ENCODE measurements around the gene TGFA.
"Not testable (repeated sequence)": the region's sequence is repeated elsewhere in the genome, so short reads cannot be mapped to it uniquely, and the experiment has no call there.

Gene TGFA

DNA sequence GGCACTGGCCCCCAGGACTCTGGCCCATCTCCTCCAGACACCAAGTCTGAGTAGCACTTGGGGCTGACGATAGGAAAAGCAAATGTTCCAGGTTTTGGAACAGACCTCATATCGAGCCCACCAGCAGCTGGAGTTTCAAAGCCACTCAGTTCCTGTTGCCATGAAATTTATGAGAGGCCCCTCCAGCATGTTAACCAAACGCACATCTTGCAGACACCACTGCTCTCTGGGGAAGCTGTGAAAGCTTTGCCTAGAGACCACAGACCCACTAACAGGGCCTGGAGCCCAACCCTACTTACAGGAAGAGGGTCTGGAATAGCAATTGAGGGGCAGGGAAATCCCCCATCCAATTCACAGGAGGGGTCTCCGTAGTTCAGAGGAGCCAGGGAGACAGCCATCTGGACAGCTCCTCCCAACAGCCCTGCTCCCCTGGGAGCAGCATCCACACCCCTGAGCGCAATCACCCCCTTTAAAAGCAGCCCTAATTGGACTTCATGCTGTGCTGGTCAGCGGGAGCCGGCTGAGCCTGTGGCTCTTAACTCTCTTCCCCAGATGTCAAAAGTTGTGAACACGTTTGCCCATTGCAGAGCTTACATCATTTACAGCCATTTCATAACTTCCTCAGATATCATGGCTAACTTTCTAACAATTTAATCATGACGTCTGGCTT, 81.3 kb downstream of the TGFA start:
- no peak for DNase-seq (ENCODE audit: low read depth, low spot score)

DNA sequence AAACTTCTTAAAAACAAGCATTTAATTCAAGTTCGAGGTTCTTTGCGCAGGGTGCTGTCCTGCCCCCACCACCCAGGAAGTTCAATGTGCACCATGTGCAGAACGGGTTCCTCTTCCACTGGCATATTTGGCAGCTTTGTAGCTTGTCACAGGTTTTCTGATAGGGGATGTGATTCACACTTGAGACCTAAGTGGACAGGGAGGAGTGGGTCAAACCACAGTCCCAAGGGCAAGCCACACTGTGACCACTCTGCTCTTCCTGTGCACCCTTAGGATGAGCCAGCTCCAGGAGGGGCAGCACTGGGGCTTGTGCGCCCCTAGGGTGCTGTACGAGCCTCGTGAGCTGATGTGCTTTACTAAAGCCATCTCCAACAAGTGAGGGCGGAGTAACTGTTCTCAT, 82.5 kb downstream of the TGFA start:
- no peak overlapping the region for H3K4me3 ChIP-seq (ENCODE audit: low read length)
- DNase-seq (ENCODE audit: low read depth, low spot score): no peak

More for the DNA sequence above, 81.3 kb downstream of the TGFA start:
- no peak overlapping the region for H3K4me3 ChIP-seq (ENCODE audit: low read length)

DNA sequence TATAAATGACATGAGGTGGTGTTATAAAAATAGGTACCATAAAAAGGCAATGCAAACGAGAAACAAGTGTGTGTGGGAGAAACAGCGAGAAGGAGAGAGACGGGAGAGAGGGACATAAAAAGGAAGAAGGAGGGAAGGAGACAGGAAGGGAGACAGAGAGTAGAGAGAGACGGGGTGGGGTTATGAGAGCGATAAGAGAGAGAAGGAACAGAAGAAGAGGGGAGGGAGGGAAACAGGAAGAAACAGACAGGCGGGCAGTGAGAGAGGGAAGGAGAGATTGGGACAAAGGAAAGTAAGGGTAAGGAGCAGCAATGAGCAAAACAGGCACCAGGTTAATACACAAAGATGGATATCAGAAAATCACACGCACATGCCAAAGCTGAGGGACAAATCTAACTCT, 83.7 kb downstream of the TGFA start:
- no peak overlapping the region for H3K4me3 ChIP-seq (ENCODE audit: low read length)
- DNase-seq (ENCODE audit: low read depth, low spot score): no peak

DNA sequence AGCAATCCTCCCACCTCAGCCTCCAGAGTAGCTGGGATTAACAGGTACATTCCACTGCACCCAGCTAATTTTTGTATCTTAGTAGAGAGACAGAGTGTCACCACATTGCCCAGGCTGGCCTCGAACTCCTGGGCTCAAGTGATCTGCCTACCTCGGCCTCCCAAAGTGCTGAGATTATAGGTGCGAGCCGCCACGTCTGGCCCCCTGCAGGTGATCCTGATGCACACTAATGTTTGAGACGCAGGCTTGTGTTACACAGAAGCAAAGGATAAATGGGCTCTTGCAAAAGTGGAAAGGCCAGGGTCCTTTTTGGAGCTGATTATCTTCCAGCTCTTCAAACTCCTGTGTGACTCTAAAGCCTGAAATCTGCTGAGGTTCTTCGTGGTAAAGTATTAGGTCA, 84.2 kb downstream of the TGFA start:
- no peak overlapping the region for H3K4me3 ChIP-seq (ENCODE audit: low read length)
- no peak for DNase-seq (ENCODE audit: low read depth, low spot score)

DNA sequence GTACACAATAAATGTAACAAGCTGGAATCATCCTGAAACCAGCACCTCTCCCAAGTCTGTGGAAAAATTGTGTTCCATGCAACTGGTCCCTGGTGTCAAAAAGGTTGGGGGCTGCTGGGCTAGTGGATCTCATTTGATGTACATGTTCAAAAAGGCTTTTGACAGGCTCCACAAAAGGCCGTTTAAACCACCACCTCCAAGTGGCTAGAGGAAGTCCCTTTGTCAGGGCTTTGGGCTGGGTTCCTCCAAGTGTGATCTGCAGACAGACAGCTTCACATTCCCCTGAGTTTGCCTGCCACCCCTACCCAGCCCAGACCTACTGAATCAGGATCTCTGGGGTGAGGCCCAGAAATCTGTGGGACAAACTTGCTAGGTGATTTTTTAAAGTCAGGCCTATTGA, 84.7 kb downstream of the TGFA start:
- DNase-seq (ENCODE audit: low read depth, low spot score): no peak
- H3K4me3 ChIP-seq (ENCODE audit: low read length): no peak overlapping the region

DNA sequence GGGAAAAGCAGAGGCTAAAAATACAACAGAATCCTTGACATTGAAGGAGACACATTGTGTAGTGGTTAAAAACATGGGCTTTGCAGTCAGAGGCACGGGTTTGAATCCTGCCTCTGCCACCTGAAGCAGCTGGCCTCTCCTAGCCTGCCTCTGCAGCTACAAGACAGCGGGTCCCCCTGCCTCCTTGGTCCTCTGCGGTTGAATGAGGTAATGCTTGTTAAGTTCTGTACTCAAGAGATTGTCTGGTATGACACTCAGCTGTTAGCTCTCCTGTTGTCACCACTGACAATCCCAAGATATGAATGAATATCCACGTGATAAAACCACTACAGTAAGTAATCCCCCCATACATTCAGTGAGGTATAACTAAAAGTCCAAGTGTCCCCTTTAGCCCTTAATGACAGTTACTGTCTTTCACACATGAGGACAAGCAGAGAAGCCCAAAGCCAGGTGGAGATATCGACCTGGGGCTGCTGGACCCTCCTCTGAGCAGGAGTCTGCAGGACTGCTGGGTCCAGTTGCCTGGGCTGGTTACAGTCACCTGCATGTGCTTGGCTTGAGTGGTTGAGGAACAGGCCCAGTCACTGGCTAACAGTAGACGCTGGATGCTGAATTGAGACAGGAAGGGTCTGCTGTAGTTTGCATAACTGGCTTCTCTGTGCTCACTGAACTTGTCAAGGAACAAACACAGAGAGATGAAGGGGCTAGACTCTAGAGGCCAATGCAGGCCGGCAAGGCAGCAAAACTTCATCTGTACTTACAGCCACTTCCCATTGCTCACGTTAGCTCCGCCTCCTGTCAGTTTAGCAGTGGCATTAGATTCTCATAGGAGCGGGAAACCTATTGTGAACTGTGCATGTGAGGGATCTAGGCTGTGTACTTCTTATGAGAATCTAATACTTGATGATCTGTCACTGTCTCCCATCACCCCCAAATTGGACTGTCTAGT, 85.5 kb downstream of the TGFA start:
- no peak overlapping the region for H3K4me3 ChIP-seq (ENCODE audit: low read length)
- no peak for DNase-seq (ENCODE audit: low read depth, low spot score)

DNA sequence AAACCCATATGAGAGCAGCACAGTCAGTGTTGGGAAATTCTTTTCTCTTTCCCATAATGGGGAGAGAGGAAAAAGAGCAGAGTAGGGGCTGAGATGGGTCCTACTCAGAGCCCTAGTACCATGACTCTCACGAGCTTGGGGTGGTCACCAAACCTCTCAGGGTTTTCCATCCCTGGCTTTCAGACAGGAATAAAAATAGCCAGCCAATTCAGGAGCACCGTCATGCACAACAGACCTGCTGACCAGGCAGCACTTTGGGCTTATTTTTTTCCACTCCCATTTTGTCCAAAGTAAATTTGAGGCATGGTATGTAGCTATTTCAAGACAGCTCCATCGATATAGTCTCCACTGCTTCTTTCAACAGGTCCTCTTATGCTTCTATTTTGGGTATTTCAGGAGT, 86.4 kb downstream of the TGFA start:
- DNase-seq (ENCODE audit: low read depth, low spot score): no peak
- H3K4me3 ChIP-seq (ENCODE audit: low read length): no peak overlapping the region

DNA sequence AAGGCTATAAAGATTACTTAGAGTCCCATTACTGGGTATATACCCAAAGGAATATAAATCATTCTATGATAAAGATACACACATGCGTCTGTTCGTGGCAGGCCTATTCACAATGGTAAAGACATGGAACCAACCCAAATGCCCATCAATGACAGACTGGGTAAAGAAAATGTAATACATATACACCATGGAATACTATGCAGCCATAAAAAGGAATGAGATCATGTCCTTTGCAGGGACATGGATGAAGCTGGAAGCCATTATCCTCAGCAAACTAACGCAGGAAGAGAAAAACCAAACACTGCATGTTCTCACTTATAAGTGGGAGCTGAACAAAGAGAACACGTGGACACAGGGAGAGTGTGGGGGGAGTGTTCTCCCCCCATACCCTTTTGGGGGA, 87.0 kb downstream of the TGFA start:
- DNase-seq (ENCODE audit: low read depth, low spot score); H3K4me3 ChIP-seq (ENCODE audit: low read length): not testable (repeated sequence)

DNA sequence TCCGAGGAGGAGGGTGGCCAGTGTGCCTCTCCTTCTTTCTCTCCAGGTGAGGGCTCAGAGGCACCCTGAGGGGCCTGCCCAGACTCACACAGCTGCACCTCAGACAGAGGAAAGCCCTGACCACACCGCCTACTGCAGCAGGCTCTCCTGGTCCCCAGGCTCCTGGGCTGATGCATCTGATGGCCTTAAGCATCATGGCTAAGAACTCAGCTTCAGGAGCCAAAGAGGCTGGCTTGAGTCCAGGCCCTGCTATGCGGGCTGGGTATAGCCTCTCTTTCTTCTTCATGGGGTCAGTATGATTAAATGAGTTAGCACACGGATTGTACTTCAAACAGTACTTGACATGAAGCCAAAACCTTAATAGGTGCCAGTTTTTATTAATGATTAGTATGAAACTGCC, 89.6 kb downstream of the TGFA start:
- DNase-seq (ENCODE audit: low read depth, low spot score): no peak
- H3K4me3 ChIP-seq (ENCODE audit: low read length): no peak overlapping the region

DNA sequence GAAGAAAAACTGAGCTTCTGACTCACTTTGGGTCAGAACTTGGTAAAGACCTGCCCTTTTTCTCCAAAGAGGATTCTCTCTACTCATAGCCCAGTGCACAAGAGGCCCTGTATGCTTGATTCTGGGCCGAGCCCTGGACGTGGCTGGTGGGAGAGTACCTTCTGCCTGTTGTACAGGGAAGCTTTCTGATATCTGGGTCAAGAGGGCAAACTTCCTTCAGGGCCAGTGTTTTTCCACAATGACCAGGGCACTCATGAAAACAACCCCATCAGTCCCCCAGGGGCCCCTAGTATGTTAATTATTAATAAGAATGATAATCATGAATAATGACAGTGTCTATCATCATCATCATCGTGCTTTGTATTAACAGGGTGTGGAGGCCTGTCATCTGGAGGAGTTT, 90.0 kb downstream of the TGFA start:
- H3K4me3 ChIP-seq (ENCODE audit: low read length): no peak overlapping the region
- DNase-seq (ENCODE audit: low read depth, low spot score): no peak

DNA sequence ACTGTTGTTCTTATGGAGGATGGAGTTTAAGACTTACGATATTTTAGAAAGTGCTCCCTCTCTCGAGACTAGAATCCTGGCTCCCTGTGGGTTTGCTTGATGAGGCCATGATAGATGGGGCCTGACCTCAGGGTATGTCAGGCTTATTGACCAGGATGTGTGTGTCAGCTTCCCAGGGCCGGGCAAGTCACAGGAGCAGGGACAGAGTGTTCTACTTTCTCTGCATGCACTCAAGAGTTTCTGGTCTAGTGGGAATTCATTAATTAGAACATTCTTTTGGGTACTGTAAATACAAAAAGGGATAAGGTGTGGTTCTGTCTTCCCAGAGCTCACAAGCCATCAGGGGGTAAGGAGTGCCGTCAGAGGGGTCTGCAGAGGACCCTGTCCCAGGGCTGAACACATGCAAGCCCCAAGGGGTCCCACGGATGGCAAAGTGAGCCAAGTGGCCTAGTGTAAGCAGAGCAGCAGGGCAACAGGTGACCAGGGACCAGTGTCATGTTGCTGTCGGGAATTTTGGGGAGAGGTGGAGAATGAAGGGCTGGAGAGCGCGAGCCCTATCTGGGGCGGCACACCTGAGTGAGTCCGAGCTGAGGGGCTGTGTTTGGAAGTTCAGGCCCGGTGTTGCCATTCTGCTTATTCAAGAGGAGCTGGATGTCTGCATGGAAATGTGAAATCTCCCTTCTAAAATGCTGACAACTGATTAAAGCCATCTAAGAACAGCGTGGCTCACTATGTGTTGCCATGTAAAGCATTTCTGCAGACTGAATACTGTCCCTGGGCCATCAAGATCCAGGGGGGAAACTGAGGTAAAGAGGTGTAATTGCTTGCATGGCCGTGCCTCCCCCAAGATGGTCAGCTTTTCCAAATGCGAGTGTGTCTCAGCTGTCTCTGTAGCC, 91.4 kb downstream of the TGFA start:
- H3K4me3 ChIP-seq (ENCODE audit: low read length): no peak overlapping the region
- DNase-seq (ENCODE audit: low read depth, low spot score): no peak

DNA sequence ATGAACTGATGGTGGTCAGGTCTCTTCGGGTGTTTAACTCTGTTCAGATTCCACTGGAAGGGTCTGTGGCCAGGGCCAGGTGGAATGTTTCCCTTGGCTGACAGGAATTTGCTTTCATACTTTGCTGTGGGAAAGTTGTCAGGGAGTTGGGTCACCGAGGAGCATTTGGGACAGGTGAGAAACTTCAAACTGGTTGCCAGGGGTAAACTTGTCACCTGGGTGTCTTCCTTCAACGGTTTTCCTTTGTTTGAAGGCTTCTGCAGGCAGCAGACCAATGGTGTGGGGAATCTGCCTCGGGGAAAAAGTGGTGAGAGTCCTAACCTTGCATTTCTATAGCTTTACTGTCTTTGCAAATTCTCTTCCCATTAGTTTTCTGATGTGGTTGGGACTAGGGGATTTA, 92.2 kb downstream of the TGFA start:
- H3K4me3 ChIP-seq (ENCODE audit: low read length): no peak overlapping the region
- no peak for DNase-seq (ENCODE audit: low read depth, low spot score)

DNA sequence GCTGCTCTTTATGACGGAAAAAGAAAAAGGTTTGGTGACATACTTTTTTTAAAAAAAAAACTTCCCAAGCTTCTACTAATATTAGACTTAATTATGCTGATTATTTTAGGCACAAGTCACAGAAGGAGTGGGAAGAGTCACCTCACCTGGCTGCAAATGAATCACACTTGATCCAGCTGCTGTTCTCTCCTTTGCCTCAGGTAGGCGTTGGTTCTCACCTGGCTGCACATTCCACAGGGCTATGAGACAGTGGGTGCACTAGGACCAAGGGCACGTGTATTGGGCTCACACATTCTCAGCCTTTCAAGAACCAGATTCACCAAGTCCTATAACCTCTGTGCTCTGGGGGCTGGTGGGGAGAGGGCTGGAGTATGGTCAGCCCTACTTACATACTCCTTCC, 93.3 kb downstream of the TGFA start:
- no peak overlapping the region for H3K4me3 ChIP-seq (ENCODE audit: low read length)
- DNase-seq (ENCODE audit: low read depth, low spot score): no peak

DNA sequence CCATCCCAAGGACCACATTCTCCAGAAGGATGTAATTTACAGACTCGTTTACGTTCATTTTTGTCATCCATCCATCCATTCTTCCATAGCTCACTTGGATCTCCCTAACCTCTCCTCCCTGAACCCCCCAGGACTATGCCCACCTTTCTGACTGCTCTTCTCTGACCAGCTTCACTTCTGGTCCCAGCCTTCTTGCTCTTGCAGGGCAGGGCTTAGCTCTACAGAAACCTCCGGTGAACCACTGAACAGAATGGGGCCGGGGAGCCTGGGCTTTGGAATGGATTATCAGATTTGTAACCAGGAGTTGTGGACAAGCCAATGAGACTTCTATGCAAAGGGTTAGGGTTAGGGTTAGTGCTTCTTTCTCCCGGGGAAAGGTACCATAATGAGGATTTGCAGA, 95.0 kb downstream of the TGFA start:
- no peak overlapping the region for H3K4me3 ChIP-seq (ENCODE audit: low read length)
- no peak for DNase-seq (ENCODE audit: low read depth, low spot score)

DNA sequence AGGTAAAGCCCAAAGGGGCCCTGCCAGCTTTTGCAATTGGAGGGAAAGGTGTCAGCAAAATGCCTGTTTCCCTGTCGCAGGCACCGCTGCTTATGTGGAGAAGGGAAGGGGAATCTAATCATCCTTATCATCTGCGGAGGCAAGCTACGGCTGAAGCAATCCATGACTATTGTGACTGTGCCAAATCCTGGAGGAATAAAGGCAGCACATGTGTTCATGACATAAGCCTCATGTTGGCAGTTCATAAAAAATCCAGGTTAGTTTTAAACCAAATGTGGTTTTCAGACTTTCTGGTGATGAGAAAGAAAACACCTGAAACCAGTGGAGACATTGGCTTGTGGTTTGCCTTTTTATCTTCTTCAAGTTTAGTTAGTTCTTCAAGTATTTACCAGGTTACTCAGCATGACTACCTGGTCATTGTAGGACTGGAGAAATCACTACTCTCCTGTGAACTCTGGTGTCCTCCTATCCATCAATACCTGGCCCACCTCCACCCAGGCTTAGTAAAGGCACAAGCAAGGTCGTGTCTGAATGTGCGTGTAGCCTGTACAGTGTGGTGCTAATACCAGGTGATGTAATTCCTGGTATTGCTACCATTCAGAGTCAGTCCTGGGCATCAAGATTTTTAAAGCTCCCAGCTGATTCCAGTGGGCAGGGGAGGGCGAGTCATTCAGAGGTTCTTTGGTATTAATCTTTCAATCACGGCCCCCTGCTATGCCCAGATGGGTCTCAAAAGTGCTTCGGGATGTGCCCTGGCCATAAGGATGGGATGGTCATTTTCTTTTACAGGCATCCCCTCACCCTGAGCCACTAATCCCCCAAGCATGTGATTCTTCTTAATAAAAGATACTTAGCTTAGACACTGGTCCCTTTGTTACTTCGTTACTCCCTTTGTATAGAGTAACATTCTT, 96.8 kb downstream of the TGFA start:
- H3K4me3 ChIP-seq (ENCODE audit: low read length): no peak overlapping the region
- DNase-seq (ENCODE audit: low read depth, low spot score): no peak

DNA sequence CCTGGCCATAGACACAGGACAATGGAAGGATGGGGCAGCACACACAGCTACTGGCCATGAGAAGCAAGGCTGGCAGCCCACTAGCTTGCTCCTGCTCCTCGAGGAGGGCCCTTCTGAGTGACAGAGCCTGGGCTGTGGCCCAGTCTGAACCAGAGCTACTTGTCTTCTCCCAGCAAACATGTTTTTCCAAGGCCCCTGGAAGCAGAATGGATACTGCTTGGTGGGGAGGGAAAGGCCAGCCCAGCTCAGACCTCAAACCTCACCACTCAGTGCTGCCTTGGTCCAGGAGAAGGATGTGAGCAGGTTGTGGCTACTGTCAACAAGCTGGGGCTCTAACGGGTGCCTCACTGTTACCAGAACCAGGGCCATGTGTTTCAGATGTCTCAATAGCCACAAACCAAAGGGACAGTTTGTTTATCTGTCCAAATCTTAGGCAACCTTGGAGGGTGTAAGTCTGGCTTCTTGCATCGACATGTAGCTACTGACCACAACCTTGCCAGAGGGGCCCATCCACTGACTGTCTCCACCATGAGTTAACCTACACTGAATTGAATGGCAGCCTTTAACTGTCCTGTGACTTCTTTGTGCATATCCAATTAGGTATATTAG, 98.6 kb downstream of the TGFA start:
- no peak for DNase-seq (ENCODE audit: low read depth, low spot score)
- no peak overlapping the region for H3K4me3 ChIP-seq (ENCODE audit: low read length)

DNA sequence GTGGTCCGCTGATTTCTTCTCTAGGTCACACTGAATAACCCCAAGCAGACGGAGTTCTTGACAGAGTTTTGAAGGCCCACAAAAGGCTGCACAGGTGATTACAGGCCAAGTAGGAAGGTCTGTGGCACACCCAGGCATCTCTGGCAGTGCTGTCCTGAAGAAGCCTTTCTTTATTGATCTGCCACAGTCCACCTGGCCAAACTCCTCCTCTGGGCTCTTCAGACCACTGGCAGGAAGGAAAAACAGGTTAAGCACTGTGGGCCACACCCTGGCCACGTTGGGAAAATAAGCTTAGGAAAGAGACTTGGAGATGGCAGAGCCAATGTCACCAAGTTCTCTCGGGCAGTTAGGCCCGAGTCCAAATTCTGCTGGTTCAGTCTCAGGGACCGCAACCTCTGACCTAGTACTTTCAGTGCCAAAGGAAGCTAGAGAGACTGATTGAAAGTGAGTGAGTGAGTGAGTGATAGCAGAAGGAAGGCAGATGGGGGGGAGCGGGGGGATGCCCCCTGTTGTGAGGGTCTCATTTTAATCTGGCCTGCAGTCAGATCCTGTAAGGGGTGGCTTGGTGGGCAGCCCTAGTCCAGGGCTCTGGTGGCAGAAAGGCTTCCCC, 102.9 kb downstream of the TGFA start:
- no peak overlapping the region for H3K4me3 ChIP-seq (ENCODE audit: low read length)
- DNase-seq (ENCODE audit: low read depth, low spot score): no peak

DNA sequence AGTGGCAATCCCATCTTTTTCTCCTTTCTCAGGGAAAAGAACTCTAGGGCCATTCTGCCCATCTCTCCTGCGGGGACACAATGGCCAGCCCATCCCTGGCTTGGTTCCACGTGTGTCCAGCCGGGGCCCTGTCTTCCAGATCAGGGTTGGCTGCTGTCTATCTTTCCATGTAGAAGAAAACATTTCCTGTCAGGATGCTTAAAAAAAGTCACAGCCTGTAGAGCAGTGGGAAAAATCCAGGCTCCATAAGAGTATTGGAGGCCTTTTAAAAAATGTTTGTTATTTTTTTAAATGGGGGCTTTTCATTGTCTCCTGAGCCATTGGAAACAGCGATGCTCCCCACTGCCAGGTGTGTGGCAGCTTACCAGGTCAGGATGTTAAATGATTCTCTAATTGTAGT, 105.6 kb downstream of the TGFA start:
- no peak for DNase-seq (ENCODE audit: low read depth, low spot score)
- no peak overlapping the region for H3K4me3 ChIP-seq (ENCODE audit: low read length)
